CD4-positive, CD25-positive, alpha-beta regulatory T cell (primary cell): Measurements from ENCODE around the gene CABP7. TPM values are rescaled to one million over a fixed set of nuclear protein-coding genes. Genes with fewer than 3 reads are reported as not detected.

Source experiments
- ATAC-seq, 2 donors: fragments of 150-1000 bp; cut with Tn5 transposase; one replicate each; pipeline ENCODE4 v1.10.0; 2021; ENCODE audit warnings: low read depth in 2 of 2, moderate number of reproducible peaks in 2 of 2, moderate library complexity in 1 of 2
- DNase-seq, 3 donors: peaks; one replicate each; pipeline versions ENCODE4 v3.0.0 to v3.0.0-alpha.2; 2012 to 2022; ENCODE audit warnings: mixed read lengths in 1 of 3
- H3K27ac ChIP-seq: one replicate; pipeline ENCODE4 v1.7.0; 2013; ENCODE audit warnings: mild to moderate bottlenecking, low read length; ENCODE audit not compliant: insufficient read depth, poor library complexity, severe bottlenecking
- H3K27me3 ChIP-seq: one replicate; pipeline ENCODE4 v1.7.0; 2013; ENCODE audit warnings: low read length; ENCODE audit not compliant: control insufficient read depth, insufficient read depth
- H3K36me3 ChIP-seq: one replicate; pipeline ENCODE4 v1.7.0; 2013; ENCODE audit warnings: mild to moderate bottlenecking, low read length, moderate library complexity; ENCODE audit not compliant: control insufficient read depth, insufficient read depth
- H3K4me1 ChIP-seq: 2 replicates; pipeline ENCODE4 v1.7.0; 2013; ENCODE audit warnings: mild to moderate bottlenecking, low read length; ENCODE audit not compliant: insufficient read depth, control insufficient read depth, poor library complexity, severe bottlenecking
- H3K4me3 ChIP-seq: one replicate; pipeline ENCODE4 v1.7.0; 2013; ENCODE audit warnings: low read depth, mild to moderate bottlenecking, low read length, moderate library complexity
- H3K9me3 ChIP-seq, 2 experiments: 1 replicate in 1 of 2; 2 replicates in 1 of 2; pipeline ENCODE4 v1.7.0; 2013; ENCODE audit warnings: low read length in 2 of 2, mild to moderate bottlenecking in 1 of 2, moderate library complexity in 1 of 2; ENCODE audit not compliant: control insufficient read depth in 2 of 2
- H3K27ac Mint-ChIP-seq, 3 donors: one replicate each; pipeline ENCODE4 v1.8.0; 2020 to 2022; ENCODE audit warnings: mild to moderate bottlenecking in 3 of 3, mixed read lengths in 3 of 3, moderate library complexity in 2 of 3
- H3K27me3 Mint-ChIP-seq: one replicate; pipeline ENCODE4 v1.8.0; 2022; ENCODE audit warnings: mild to moderate bottlenecking, mixed read lengths
- H3K36me3 Mint-ChIP-seq: one replicate; pipeline ENCODE4 v1.8.0; 2020; ENCODE audit warnings: mixed read lengths
- H3K4me1 Mint-ChIP-seq, 4 donors: one replicate each; pipeline ENCODE4 v1.8.0; 2020 to 2022; ENCODE audit warnings: mixed read lengths in 4 of 4, mild to moderate bottlenecking in 1 of 4
- H3K4me3 Mint-ChIP-seq, 4 donors: one replicate each; pipeline ENCODE4 v1.8.0; 2020 to 2022; ENCODE audit warnings: mild to moderate bottlenecking in 4 of 4, mixed read lengths in 4 of 4, moderate library complexity in 3 of 4
- H3K9me3 Mint-ChIP-seq, 7 donors: one replicate each; pipeline ENCODE4 v1.8.0; 2020 to 2022; ENCODE audit warnings: mixed read lengths in 7 of 7, mild to moderate bottlenecking in 3 of 7, moderate library complexity in 2 of 7
- polyA plus RNA-seq, 4 donors: library from polyadenylated mRNA; unstranded; fragments of 300-500 nt; fragmentation: Illumina TruSeq; gene quantifications; one replicate each; pipeline ENCODE4 v1.2.3, GENCODE V29; 2021
- total RNA-seq: library from RNA; stranded (reverse); gene quantifications from one replicate; pipeline ENCODE4 v1.2.3, GENCODE V29; 2022

CABP7 gene
- total and polyA plus RNA-seq, 5 donors from 2014 or later, result 0.11 to 0.35 (median 0.19) TPM

- H3K4me3 Mint-ChIP-seq, result no peak overlapping the region
- Histone ChIP-seq H3K4me1 (peaks cover 17% of the 10 kb centered on the region), H3K27ac (no peak overlapping the region), H3K36me3 (peaks cover under 1% of the 10 kb centered on the region), H3K27me3 (no peaks in the 10 kb centered on the region), H3K4me3 (no peak overlapping the region), H3K9me3 (no peaks in the 10 kb centered on the region)
- H3K27me3 Mint-ChIP-seq, result no peaks in the 10 kb centered on the region
- DNase-seq, result peak in 1 of 3 donors; percentile 19
- H3K27ac Mint-ChIP-seq, result peak overlapping the region in 1 of 3 donors; percentile 76
- peaks cover 3 to 24% (median 9%) of the 10 kb centered on the region in 4 donors for H3K4me1 Mint-ChIP-seq
- no peaks in the 10 kb centered on the region for H3K9me3 Mint-ChIP-seq
- no peaks in the 10 kb centered on the region for H3K36me3 Mint-ChIP-seq
- ATAC-seq, result no peak
These were observed 16.8 kb upstream of the CABP7 start for GRCh38 chr22:29702931-29703501.

DNA sequence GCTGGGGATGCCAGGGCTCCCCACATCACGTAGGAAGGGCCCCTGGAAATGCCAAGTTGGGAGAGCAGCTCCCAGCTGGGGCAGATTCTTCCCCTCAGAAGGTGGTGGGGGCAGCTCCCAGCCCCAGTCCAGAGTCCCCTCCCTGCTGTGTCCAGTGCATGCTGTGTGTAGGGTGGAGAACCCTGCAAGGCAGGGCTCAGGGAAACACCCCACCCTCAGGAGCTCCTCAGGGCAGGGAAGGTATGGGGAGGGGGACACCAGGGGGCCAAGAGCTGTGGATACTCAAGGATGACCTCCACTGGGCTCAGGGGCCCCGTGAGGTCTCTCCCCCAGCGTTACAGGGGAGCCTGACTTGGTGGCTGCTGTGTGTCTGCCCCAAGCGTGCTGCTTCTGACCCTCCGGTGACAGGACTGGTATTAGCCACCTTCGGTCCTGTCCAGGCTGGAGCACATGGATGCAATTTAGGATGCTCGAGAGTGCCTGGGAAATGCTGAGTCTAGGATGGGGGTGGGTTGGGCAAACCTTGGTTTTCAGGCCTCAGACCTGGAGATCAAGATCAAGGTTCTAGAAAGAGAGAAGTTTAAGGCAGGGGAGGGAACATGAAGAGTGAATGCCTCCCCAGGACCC lies 16.1 kb upstream of the CABP7 start:
- no peak for ATAC-seq
- Mint-ChIP-seq H3K27ac (peak overlapping the region in 1 of 3 donors; percentile 76), H3K27me3 (no peaks in the 10 kb centered on the region), H3K36me3 (no peaks in the 10 kb centered on the region), H3K4me1 (peaks cover 0 to 24% (median 9%) of the 10 kb centered on the region in 4 donors), H3K4me3 (no peak overlapping the region), H3K9me3 (no peaks in the 10 kb centered on the region)
- no peak for DNase-seq
- H3K9me3 ChIP-seq, result no peaks in the 10 kb centered on the region
- peaks cover 17% of the 10 kb centered on the region for H3K4me1 ChIP-seq
- H3K36me3 ChIP-seq, result no peaks in the 10 kb centered on the region
- H3K4me3 ChIP-seq, result no peak overlapping the region
- H3K27me3 ChIP-seq, result no peaks in the 10 kb centered on the region
- no peak overlapping the region for H3K27ac ChIP-seq

- Histone ChIP-seq H3K9me3 (no peaks in the 10 kb centered on the region), H3K36me3 (no peaks in the 10 kb centered on the region), H3K4me1 (peaks cover 17% of the 10 kb centered on the region), H3K27me3 (no peaks in the 10 kb centered on the region), H3K27ac (no peak overlapping the region), H3K4me3 (no peak overlapping the region)
- DNase-seq, result no peak
- Mint-ChIP-seq H3K4me1 (peaks cover 0 to 24% (median 9%) of the 10 kb centered on the region in 4 donors), H3K27ac (peak overlapping the region in 1 of 3 donors; percentile 60), H3K9me3 (no peaks in the 10 kb centered on the region), H3K4me3 (no peak overlapping the region), H3K27me3 (no peaks in the 10 kb centered on the region), H3K36me3 (no peaks in the 10 kb centered on the region)
- no peak for ATAC-seq
These were observed 15.1 kb upstream of the CABP7 start for GRCh38 chr22:29704528-29705285.

- DNase-seq (no peak), ATAC-seq (no peak)
- no peak overlapping the region for H3K4me3 Mint-ChIP-seq
- H3K27me3 Mint-ChIP-seq, result no peaks in the 10 kb centered on the region
- peaks cover 0 to 17% (median 9%) of the 10 kb centered on the region in 4 donors for H3K4me1 Mint-ChIP-seq
- Histone ChIP-seq H3K27ac (no peak overlapping the region), H3K9me3 (no peaks in the 10 kb centered on the region), H3K4me1 (peaks cover 16% of the 10 kb centered on the region), H3K27me3 (no peaks in the 10 kb centered on the region), H3K4me3 (no peak overlapping the region), H3K36me3 (no peaks in the 10 kb centered on the region)
- H3K9me3 Mint-ChIP-seq, result no peaks in the 10 kb centered on the region
- no peaks in the 10 kb centered on the region for H3K36me3 Mint-ChIP-seq
- H3K27ac Mint-ChIP-seq, result no peak overlapping the region
These were observed 14.2 kb upstream of the CABP7 start for GRCh38 chr22:29705651-29706050.

GRCh38 chr22:29706486-29706885 lies 13.3 kb upstream of the CABP7 start:
- H3K36me3 Mint-ChIP-seq, result no peaks in the 10 kb centered on the region
- Histone ChIP-seq H3K4me3 (no peak overlapping the region), H3K27me3 (no peaks in the 10 kb centered on the region), H3K4me1 (peaks cover 8% of the 10 kb centered on the region), H3K27ac (no peak overlapping the region), H3K9me3 (no peaks in the 10 kb centered on the region), H3K36me3 (no peaks in the 10 kb centered on the region)
- no peak overlapping the region for H3K27ac Mint-ChIP-seq
- no peaks in the 10 kb centered on the region for H3K27me3 Mint-ChIP-seq
- DNase-seq (no peak), ATAC-seq (no peak)
- H3K4me1 Mint-ChIP-seq, result peaks cover 0 to 9% (median 3%) of the 10 kb centered on the region in 4 donors
- no peaks in the 10 kb centered on the region for H3K9me3 Mint-ChIP-seq
- no peak overlapping the region for H3K4me3 Mint-ChIP-seq

- H3K27ac ChIP-seq, result no peak overlapping the region
- H3K4me1 ChIP-seq, result peaks cover 3% of the 10 kb centered on the region
- no peaks in the 10 kb centered on the region for H3K27me3 ChIP-seq
- Mint-ChIP-seq H3K4me1 (peaks cover 0 to 3% (median under 1%) of the 10 kb centered on the region in 4 donors), H3K9me3 (no peaks in the 10 kb centered on the region), H3K27me3 (no peaks in the 10 kb centered on the region), H3K36me3 (no peaks in the 10 kb centered on the region), H3K27ac (no peak overlapping the region), H3K4me3 (no peak overlapping the region)
- DNase-seq (no peak), ATAC-seq (no peak)
- H3K4me3 ChIP-seq, result no peak overlapping the region
- H3K36me3 ChIP-seq, result no peaks in the 10 kb centered on the region
- no peaks in the 10 kb centered on the region for H3K9me3 ChIP-seq
These were observed 12.8 kb upstream of the CABP7 start for GRCh38 chr22:29707010-29707409.

- ATAC-seq (no peak), DNase-seq (no peak)
- no peak overlapping the region for H3K27ac Mint-ChIP-seq
- peaks cover 0 to 2% (median 0%) of the 10 kb centered on the region in 4 donors for H3K4me1 Mint-ChIP-seq
- Histone ChIP-seq H3K4me3 (no peak overlapping the region), H3K27ac (no peak overlapping the region), H3K4me1 (no peaks in the 10 kb centered on the region), H3K36me3 (no peaks in the 10 kb centered on the region), H3K27me3 (no peaks in the 10 kb centered on the region), H3K9me3 (no peaks in the 10 kb centered on the region)
- no peaks in the 10 kb centered on the region for H3K27me3 Mint-ChIP-seq
- H3K4me3 Mint-ChIP-seq, result no peak overlapping the region
- no peaks in the 10 kb centered on the region for H3K9me3 Mint-ChIP-seq
- no peaks in the 10 kb centered on the region for H3K36me3 Mint-ChIP-seq
These were observed 12.3 kb upstream of the CABP7 start for GRCh38 chr22:29707471-29707870.
